ENCODE results near the gene CLDND2. TPM values are rescaled to one million over a fixed set of nuclear protein-coding genes. Genes with fewer than 3 reads are reported as not detected.

The CLDND2 gene
- total RNA-seq, 1 experiment from 2014 or later, result 1.8 TPM

GRCh38 chr19:51341976-51342580, 26.7 kb downstream of the CLDND2 start, which contains the start of gene VSIG10L:
Gene VSIG10L (minus strand): TSS chr19:51342139. CDS start chr19:51342124, 15 bp downstream.
- no peaks in the 10 kb centered on the region for H3K9me2 ChIP-seq (ENCODE audit: insufficient read depth)
- H3K79me2 ChIP-seq (ENCODE audit: insufficient read depth, low read length), result no peaks in the 10 kb centered on the region
- DNase-seq (ENCODE audit: low read depth, low spot score) (no peak), ATAC-seq (no peak)
- H3K4me1 ChIP-seq (ENCODE audit: control insufficient read depth in 1 of 2, insufficient read depth in 2 of 2, low read length in 2 of 2), result peaks cover 5 to 45% of the 10 kb centered on the region in 2 experiments; a peak in 3 of 4 replicates
- CTCF ChIA-PET, result no interaction called here
- intact Hi-C loops (cut with micrococcal nuclease), result no loop called here
- no peak within 1 kb of the TSS for H2AFZ ChIP-seq (ENCODE audit: low read depth, low read length, poor library complexity, severe bottlenecking)
- no peaks in the 10 kb centered on the region for H3K27me3 ChIP-seq (ENCODE audit: insufficient read depth, low read length)
- RAD21 ChIA-PET (ENCODE audit: low non-redundant PET in 1 of 2, low total read pairs in 2 of 2, uncharacterized antibody in 2 of 2, unreplicated experiment in 2 of 2), result no interaction called here
- H3K4me2 ChIP-seq (ENCODE audit: low read length), result 0 out of 2 replicates have a peak within 1 kb of the TSS, but pooled peaks have one; percentile 90
- TF ChIP-seq, protein P1, sequence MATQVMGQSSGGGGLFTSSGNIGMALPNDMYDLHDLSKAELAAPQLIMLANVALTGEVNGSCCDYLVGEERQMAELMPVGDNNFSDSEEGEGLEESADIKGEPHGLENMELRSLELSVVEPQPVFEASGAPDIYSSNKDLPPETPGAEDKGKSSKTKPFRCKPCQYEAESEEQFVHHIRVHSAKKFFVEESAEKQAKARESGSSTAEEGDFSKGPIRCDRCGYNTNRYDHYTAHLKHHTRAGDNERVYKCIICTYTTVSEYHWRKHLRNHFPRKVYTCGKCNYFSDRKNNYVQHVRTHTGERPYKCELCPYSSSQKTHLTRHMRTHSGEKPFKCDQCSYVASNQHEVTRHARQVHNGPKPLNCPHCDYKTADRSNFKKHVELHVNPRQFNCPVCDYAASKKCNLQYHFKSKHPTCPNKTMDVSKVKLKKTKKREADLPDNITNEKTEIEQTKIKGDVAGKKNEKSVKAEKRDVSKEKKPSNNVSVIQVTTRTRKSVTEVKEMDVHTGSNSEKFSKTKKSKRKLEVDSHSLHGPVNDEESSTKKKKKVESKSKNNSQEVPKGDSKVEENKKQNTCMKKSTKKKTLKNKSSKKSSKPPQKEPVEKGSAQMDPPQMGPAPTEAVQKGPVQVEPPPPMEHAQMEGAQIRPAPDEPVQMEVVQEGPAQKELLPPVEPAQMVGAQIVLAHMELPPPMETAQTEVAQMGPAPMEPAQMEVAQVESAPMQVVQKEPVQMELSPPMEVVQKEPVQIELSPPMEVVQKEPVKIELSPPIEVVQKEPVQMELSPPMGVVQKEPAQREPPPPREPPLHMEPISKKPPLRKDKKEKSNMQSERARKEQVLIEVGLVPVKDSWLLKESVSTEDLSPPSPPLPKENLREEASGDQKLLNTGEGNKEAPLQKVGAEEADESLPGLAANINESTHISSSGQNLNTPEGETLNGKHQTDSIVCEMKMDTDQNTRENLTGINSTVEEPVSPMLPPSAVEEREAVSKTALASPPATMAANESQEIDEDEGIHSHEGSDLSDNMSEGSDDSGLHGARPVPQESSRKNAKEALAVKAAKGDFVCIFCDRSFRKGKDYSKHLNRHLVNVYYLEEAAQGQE (IDR thresholded peaks at IDR 0.05; ENCODE audit: low read depth), result no peak
- TF ChIP-seq EZH2 (IDR thresholded peaks at IDR 0.05) (no peak), CBX3 (IDR thresholded peaks at IDR 0.05; ENCODE audit: low read depth) (no peak), CEBPB (IDR thresholded peaks at IDR 0.05; ENCODE audit: low read depth) (no peak), JUND (IDR thresholded peaks at IDR 0.05) (no peak), EZH2phosphoT487 (IDR thresholded peaks at IDR 0.05; ENCODE audit: borderline replicate concordance) (no peak), ZNF274 (IDR thresholded peaks at IDR 0.05; ENCODE audit: low read depth, low read length) (no peak), POLR2AphosphoS5 (IDR thresholded peaks at IDR 0.05; ENCODE audit: low read depth, low read length) (no peak), ATF3 (IDR thresholded peaks at IDR 0.05) (no peak), SIN3A (IDR thresholded peaks at IDR 0.05; ENCODE audit: low read depth) (no peak), ZFX (IDR thresholded peaks at IDR 0.05) (no peak), TCF7L2 (IDR thresholded peaks at IDR 0.05; ENCODE audit: borderline replicate concordance, extremely low read depth, insufficient read depth, insufficient read length) (no peak), SP1 (IDR thresholded peaks at IDR 0.05; ENCODE audit: low read depth) (no peak), ELF1 (IDR thresholded peaks at IDR 0.05; ENCODE audit: borderline replicate concordance, low read depth) (no peak), YY1 (IDR thresholded peaks at IDR 0.05; ENCODE audit: extremely low read depth, insufficient replicate concordance, low read depth, low read length) (no peak), CTCF (IDR thresholded peaks at IDR 0.05 in 2 of 3, conservative IDR thresholded peaks at IDR 0.05 in 1 of 3; ENCODE audit: borderline replicate concordance in 1 of 3, insufficient read depth in 1 of 3, low read depth in 2 of 3, low read length in 2 of 3) (no peak), POLR2A (IDR thresholded peaks at IDR 0.05; ENCODE audit: borderline replicate concordance, extremely low read depth, insufficient read depth, insufficient read length) (no peak), SRF (IDR thresholded peaks at IDR 0.05; ENCODE audit: low read depth) (no peak), RAD21 (IDR thresholded peaks at IDR 0.05; ENCODE audit: low read depth) (no peak)
- TF ChIP-seq, protein P2, sequence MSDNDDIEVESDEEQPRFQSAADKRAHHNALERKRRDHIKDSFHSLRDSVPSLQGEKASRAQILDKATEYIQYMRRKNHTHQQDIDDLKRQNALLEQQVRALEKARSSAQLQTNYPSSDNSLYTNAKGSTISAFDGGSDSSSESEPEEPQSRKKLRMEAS (IDR thresholded peaks at IDR 0.05), result no peak
- BruUV-seq (replicated peaks), result no TSS peak
- H4K20me1 ChIP-seq (ENCODE audit: insufficient read depth), result no peaks in the 10 kb centered on the region
- POLR2A ChIA-PET, result interaction anchor here (1.4 to 1.5 kb wide), 3 partner anchors 25 to 54 kb away, joined by 3 to 4 read pairs (median 3); no protein-coding TSS in a partner anchor
- H3K4me3 ChIP-seq (replicated peaks in 1 of 2; ENCODE audit: low read depth in 1 of 2, low read length in 2 of 2), result no peak within 1 kb of the TSS
- H3K9me3 ChIP-seq (ENCODE audit: control insufficient read depth in 1 of 2, insufficient read depth in 1 of 2, low read depth in 1 of 2, low read length in 2 of 2), result no peaks in the 10 kb centered on the region
- H3K9ac ChIP-seq (ENCODE audit: low read length), result peak within 1 kb of the TSS; percentile 20; the same call in 1 of the 2 replicates
- no peaks in the 10 kb centered on the region; a peak in 2 of 4 replicates for H3K36me3 ChIP-seq (ENCODE audit: control insufficient read depth in 1 of 2, insufficient read depth in 2 of 2, low read length in 2 of 2)
- H3K27ac ChIP-seq (ENCODE audit: low read depth, low read length), result no peak within 1 kb of the TSS
